ENCODE measurements around the gene CYP26C1.

CYP26C1 gene

DNA sequence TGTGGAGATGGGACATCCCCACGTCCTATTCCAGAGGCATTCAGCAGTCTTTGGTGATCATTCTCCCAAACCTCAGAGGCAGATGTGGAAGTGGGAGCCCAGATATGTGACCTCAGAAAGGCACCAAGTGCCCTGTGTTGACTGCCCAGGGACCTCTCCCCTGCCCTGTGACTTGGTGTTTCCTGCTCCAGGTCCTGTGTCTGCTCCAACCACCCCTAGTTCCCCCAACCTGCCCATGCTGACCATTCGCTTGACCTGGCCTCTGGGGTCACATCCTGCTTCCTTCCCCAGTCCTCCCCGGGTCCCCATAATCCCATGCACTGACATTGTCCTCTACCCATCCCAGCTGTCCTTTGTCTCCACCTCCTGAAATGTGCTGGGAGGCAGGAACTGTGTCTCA is 20.7 kb downstream of the CYP26C1 start:
- POLR2A ChIA-PET, result no interaction called here
- Histone ChIP-seq H3K36me3 (ENCODE audit: control insufficient read depth in 2 of 2, insufficient read depth in 1 of 2, low read length in 2 of 2) (no peaks in the 10 kb centered on the region), H3K4me3 (ENCODE audit: low read depth, low read length) (no peak overlapping the region), H3K4me1 (ENCODE audit: control insufficient read depth, insufficient read depth, low read length) (no peaks in the 10 kb centered on the region; the same call in none of the 2 replicates), H3K27ac (ENCODE audit: extremely low read depth, low read depth, low read length) (no peak overlapping the region), H3K9me3 (ENCODE audit: control insufficient read depth, insufficient read depth, low read depth, low read length) (no peaks in the 10 kb centered on the region)
- CTCF ChIA-PET, result interaction anchor here (0.6 to 4.2 kb wide), 9 partner anchors 8 to 1414 kb away, joined by 3 to 36 read pairs (median 10); no protein-coding TSS in a partner anchor
- TF ChIP-seq ZSCAN16 (tag by site-specific recombination; IDR thresholded peaks at IDR 0.05), result no peak
- no peak for TF ChIP-seq ZNF837 (tag by site-specific recombination; IDR thresholded peaks at IDR 0.05)
- no peak for TF ChIP-seq ZNF266 (tag by site-specific recombination; IDR thresholded peaks at IDR 0.05; ENCODE audit: low read depth)
- TF ChIP-seq KLF1 (tag by site-specific recombination; IDR thresholded peaks at IDR 0.05), result no peak
- TF ChIP-seq, protein P1, sequence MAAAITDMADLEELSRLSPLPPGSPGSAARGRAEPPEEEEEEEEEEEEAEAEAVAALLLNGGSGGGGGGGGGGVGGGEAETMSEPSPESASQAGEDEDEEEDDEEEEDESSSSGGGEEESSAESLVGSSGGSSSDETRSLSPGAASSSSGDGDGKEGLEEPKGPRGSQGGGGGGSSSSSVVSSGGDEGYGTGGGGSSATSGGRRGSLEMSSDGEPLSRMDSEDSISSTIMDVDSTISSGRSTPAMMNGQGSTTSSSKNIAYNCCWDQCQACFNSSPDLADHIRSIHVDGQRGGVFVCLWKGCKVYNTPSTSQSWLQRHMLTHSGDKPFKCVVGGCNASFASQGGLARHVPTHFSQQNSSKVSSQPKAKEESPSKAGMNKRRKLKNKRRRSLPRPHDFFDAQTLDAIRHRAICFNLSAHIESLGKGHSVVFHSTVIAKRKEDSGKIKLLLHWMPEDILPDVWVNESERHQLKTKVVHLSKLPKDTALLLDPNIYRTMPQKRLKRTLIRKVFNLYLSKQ (tag by site-specific recombination; IDR thresholded peaks at IDR 0.05; ENCODE audit: borderline replicate concordance), result no peak
- TF ChIP-seq MYNN (tag by site-specific recombination; IDR thresholded peaks at IDR 0.05; ENCODE audit: borderline replicate concordance), result no peak
- no peak for TF ChIP-seq SETDB1 (IDR thresholded peaks at IDR 0.05; ENCODE audit: insufficient read length, low read length)
- TF ChIP-seq ZNF776 (tag by site-specific recombination; IDR thresholded peaks at IDR 0.05; ENCODE audit: borderline replicate concordance), result no peak
- no peak for TF ChIP-seq YY1 (tag by site-specific recombination; IDR thresholded peaks at IDR 0.05)
- no peak for TF ChIP-seq ZIC2 (tag by site-specific recombination; IDR thresholded peaks at IDR 0.05)
- TF ChIP-seq ZNF548 (tag by site-specific recombination; IDR thresholded peaks at IDR 0.05), result no peak
- TF ChIP-seq PRDM1 (tag by site-specific recombination; IDR thresholded peaks at IDR 0.05), result no peak
- TF ChIP-seq ATF2 (tag by site-specific recombination; IDR thresholded peaks at IDR 0.05; ENCODE audit: low read depth), result no peak
- TF ChIP-seq ZNF654 (tag by site-specific recombination; IDR thresholded peaks at IDR 0.05; ENCODE audit: low read depth), result no peak
- TF ChIP-seq ZNF350 (tag by site-specific recombination; IDR thresholded peaks at IDR 0.05), result no peak

DNA sequence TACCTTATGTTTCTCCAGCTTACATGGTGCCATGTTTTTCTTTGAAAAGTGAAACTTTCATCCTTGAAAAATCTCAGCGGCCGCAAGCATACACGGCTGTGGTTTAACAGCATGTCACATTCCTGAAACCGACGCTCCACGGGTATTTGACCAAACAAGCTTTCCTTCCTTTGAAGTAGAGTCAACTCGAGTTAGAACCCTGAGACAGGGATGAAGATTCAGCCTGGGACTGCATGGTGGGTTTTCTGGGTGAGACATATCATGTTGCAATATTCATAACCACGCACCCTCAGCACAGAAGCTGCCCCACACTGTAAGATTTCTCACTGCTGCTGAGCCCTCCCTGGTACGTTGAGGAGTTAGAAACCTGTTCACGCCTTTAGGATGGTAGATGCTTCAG is 21.2 kb downstream of the CYP26C1 start:
- no peak overlapping the region for H3K27ac ChIP-seq (ENCODE audit: extremely low read depth, low read depth, low read length)
- H3K36me3 ChIP-seq (ENCODE audit: control insufficient read depth in 2 of 2, insufficient read depth in 1 of 2, low read length in 2 of 2), result no peaks in the 10 kb centered on the region
- no peak overlapping the region for H3K4me3 ChIP-seq (ENCODE audit: low read depth, low read length)
- H3K4me1 ChIP-seq (ENCODE audit: control insufficient read depth, insufficient read depth, low read length), result no peaks in the 10 kb centered on the region; the same call in none of the 2 replicates
- TF ChIP-seq PRDM1 (tag by site-specific recombination; IDR thresholded peaks at IDR 0.05), result no peak
- TF ChIP-seq KLF1 (tag by site-specific recombination; IDR thresholded peaks at IDR 0.05), result no peak
- no peak for TF ChIP-seq EGR2 (tag by site-specific recombination; IDR thresholded peaks at IDR 0.05; ENCODE audit: low read depth)
- TF ChIP-seq GLI2 (tag by site-specific recombination; IDR thresholded peaks at IDR 0.05; ENCODE audit: borderline replicate concordance, low read depth), result no peak
- TF ChIP-seq, protein P1 (tag by site-specific recombination; IDR thresholded peaks at IDR 0.05; ENCODE audit: borderline replicate concordance), result no peak
- no peak for TF ChIP-seq GLIS2 (tag by site-specific recombination; IDR thresholded peaks at IDR 0.05)
- no peak for TF ChIP-seq ZNF791 (tag by site-specific recombination; IDR thresholded peaks at IDR 0.05)
- no peak for TF ChIP-seq ZNF341 (tag by site-specific recombination; IDR thresholded peaks at IDR 0.05; ENCODE audit: low read depth)
- H3K9me3 ChIP-seq (ENCODE audit: control insufficient read depth, insufficient read depth, low read depth, low read length), result no peaks in the 10 kb centered on the region
- POLR2A ChIA-PET, result no interaction called here
- CTCF ChIA-PET, result interaction anchor here (0.7 to 4.2 kb wide), 6 partner anchors 34 to 276 kb away, joined by 3 to 36 read pairs (median 4); no protein-coding TSS in a partner anchor
